Ovary (tissue), 3 donors: ENCODE results near the gene PDE5A.

Source experiments
- EP300 ChIP-seq: sonication (generic); formaldehyde crosslinking; IDR thresholded peaks from one replicate; pipeline ENCODE4 v1.6.1; 2017; ENCODE audit warnings: antibody characterized with exemption
- TF ChIP-seq, protein P1 (sequence below), 3 donors: fragments of 450-650 bp in 2 of 3; fragments of 200-600 bp in 1 of 3; IDR thresholded peaks; one replicate each; pipeline versions ENCODE4 v1.5.1 to v1.8.0; 2016 to 2022; ENCODE audit warnings: antibody characterized with exemption in 3 of 3, mild to moderate bottlenecking in 1 of 3
- donor health status: DM: no; HTN: no; CAD: no.

DNA sequence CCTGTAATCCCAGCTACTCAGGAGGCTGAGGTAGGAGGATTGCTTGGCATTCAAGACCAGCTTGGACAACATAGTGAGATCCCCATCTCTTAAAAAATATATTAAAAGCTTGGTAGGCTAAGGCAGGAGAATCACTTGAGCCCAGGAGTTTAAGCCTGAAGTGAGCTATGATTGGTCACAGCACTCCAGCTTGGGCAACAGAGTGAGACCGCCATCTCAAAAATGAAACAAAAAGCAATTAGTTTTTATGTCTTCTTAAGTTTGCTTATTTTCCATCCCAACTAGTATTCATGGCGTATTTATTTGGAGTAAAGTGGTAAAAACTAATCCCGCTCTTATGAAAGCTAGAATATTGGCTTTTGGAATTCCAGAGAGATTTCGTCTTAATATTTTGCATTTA, 25.4 kb upstream of the PDE5A start:
- TF ChIP-seq, protein P1, sequence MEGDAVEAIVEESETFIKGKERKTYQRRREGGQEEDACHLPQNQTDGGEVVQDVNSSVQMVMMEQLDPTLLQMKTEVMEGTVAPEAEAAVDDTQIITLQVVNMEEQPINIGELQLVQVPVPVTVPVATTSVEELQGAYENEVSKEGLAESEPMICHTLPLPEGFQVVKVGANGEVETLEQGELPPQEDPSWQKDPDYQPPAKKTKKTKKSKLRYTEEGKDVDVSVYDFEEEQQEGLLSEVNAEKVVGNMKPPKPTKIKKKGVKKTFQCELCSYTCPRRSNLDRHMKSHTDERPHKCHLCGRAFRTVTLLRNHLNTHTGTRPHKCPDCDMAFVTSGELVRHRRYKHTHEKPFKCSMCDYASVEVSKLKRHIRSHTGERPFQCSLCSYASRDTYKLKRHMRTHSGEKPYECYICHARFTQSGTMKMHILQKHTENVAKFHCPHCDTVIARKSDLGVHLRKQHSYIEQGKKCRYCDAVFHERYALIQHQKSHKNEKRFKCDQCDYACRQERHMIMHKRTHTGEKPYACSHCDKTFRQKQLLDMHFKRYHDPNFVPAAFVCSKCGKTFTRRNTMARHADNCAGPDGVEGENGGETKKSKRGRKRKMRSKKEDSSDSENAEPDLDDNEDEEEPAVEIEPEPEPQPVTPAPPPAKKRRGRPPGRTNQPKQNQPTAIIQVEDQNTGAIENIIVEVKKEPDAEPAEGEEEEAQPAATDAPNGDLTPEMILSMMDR (IDR thresholded peaks at IDR 0.05) = no peak
- no peak for TF ChIP-seq EP300
